H9 (cell line): ENCODE results near the gene CWC25. TPM values are rescaled to one million over a fixed set of nuclear protein-coding genes. Genes with fewer than 3 reads are reported as not detected.
A peak's percentile ranks its signal among the peaks of the same experiment; 100 is the strongest.

ENCODE experiments used
- DNase-seq: peaks from one replicate; pipeline ENCODE4 v3.0.0-alpha.2; 2017
- H2AFZ ChIP-seq: one replicate; pipeline ENCODE4 v1.6.1; 2013; ENCODE audit warnings: mild to moderate bottlenecking, low read length, control low read depth, moderate library complexity
- H2AK5ac ChIP-seq: 2 replicates; pipeline ENCODE4 v1.6.1; 2013; ENCODE audit warnings: low read length, control low read depth, mixed read lengths; ENCODE audit not compliant: insufficient read length
- H2BK120ac ChIP-seq: one replicate; pipeline ENCODE4 v1.6.1; 2013; ENCODE audit warnings: low read depth, mild to moderate bottlenecking, low read length, control low read depth, inconsistent platforms; ENCODE audit not compliant: poor library complexity, severe bottlenecking
- H2BK12ac ChIP-seq: 2 replicates; pipeline ENCODE4 v1.6.1; 2013; ENCODE audit warnings: low read length, control low read depth, mixed read lengths, low read depth; ENCODE audit not compliant: insufficient read length
- H2BK15ac ChIP-seq: 2 replicates; pipeline ENCODE4 v1.6.1; 2013; ENCODE audit warnings: low read depth, low read length, control low read depth
- H2BK20ac ChIP-seq: one replicate; pipeline ENCODE4 v1.6.1; 2013; ENCODE audit warnings: low read depth, mild to moderate bottlenecking, low read length, control low read depth, inconsistent platforms; ENCODE audit not compliant: poor library complexity, severe bottlenecking
- H2BK5ac ChIP-seq: 2 replicates; pipeline ENCODE4 v1.6.1; 2013; ENCODE audit warnings: low read length, control low read depth, mixed read lengths; ENCODE audit not compliant: insufficient read length
- H3K14ac ChIP-seq: 2 replicates; pipeline ENCODE4 v1.6.1; 2013; ENCODE audit warnings: low read length, control low read depth; ENCODE audit not compliant: insufficient read depth
- H3K18ac ChIP-seq: 2 replicates; pipeline ENCODE4 v1.6.1; 2013; ENCODE audit warnings: low read depth, mild to moderate bottlenecking, mixed read lengths, low read length, control low read depth; ENCODE audit not compliant: insufficient read length
- H3K23ac ChIP-seq: 2 replicates; pipeline ENCODE4 v1.6.1; 2013; ENCODE audit warnings: low read length, control low read depth, mixed read lengths, low read depth; ENCODE audit not compliant: insufficient read length
- H3K23me2 ChIP-seq: 2 replicates; pipeline ENCODE4 v1.6.1; 2013; ENCODE audit warnings: low read depth, mild to moderate bottlenecking, mixed read lengths, low read length, control low read depth; ENCODE audit not compliant: insufficient read length, poor library complexity, severe bottlenecking
- H3K27ac ChIP-seq: 2 replicates; pipeline ENCODE4 v1.5.1; 2013; ENCODE audit warnings: low read length, control low read depth, mixed read lengths, low read depth; ENCODE audit not compliant: insufficient read length
- H3K27me3 ChIP-seq: 2 replicates; pipeline ENCODE4 v1.6.1; 2013; ENCODE audit warnings: low read length, control low read depth, inconsistent platforms; ENCODE audit not compliant: insufficient read depth
- H3K4ac ChIP-seq: 2 replicates; pipeline ENCODE4 v1.6.1; 2013; ENCODE audit warnings: low read depth, mild to moderate bottlenecking, control low read depth, inconsistent platforms, low read length, moderate library complexity
- H3K4me1 ChIP-seq: 2 replicates; pipeline ENCODE4 v1.6.1; 2013; ENCODE audit warnings: low read length, control low read depth, inconsistent platforms; ENCODE audit not compliant: insufficient read depth
- H3K4me2 ChIP-seq: 2 replicates; pipeline ENCODE4 v1.6.1; 2013; ENCODE audit warnings: low read length, control low read depth, mixed read lengths; ENCODE audit not compliant: insufficient read length, insufficient read depth
- H3K56ac ChIP-seq: 2 replicates; pipeline ENCODE4 v1.6.1; 2013; ENCODE audit warnings: low read depth, mild to moderate bottlenecking, mixed read lengths, low read length, control low read depth; ENCODE audit not compliant: insufficient read length
- H3K79me1 ChIP-seq: 2 replicates; pipeline ENCODE4 v1.6.1; 2013; ENCODE audit warnings: low read depth, mild to moderate bottlenecking, moderate library complexity, low read length, control low read depth, inconsistent platforms; ENCODE audit not compliant: insufficient read depth, poor library complexity, severe bottlenecking
- H3K79me2 ChIP-seq: 2 replicates; pipeline ENCODE4 v1.6.1; 2013; ENCODE audit warnings: low read length, control low read depth, inconsistent platforms; ENCODE audit not compliant: insufficient read depth
- H3K9ac ChIP-seq: 2 replicates; pipeline ENCODE4 v1.6.1; 2013; ENCODE audit warnings: low read length, control low read depth, mixed read lengths; ENCODE audit not compliant: insufficient read length; ENCODE audit errors: extremely low read depth
- H3K9me3 ChIP-seq: one replicate; pipeline ENCODE4 v1.6.1; 2013; ENCODE audit warnings: low read depth, low read length, inconsistent platforms; ENCODE audit not compliant: control insufficient read depth
- H3T11ph ChIP-seq: one replicate; pipeline ENCODE4 v1.6.1; 2013; ENCODE audit warnings: mild to moderate bottlenecking, low read length, control low read depth, inconsistent platforms
- H4K20me1 ChIP-seq: one replicate; pipeline ENCODE4 v1.6.1; 2013; ENCODE audit not compliant: control insufficient read depth, insufficient read length, insufficient read depth
- H4K5ac ChIP-seq: 2 replicates; pipeline ENCODE4 v1.6.1; 2013; ENCODE audit warnings: low read depth, mild to moderate bottlenecking, mixed read lengths, low read length, control low read depth; ENCODE audit not compliant: insufficient read length
- H4K8ac ChIP-seq: replicated peaks from 2 replicates; pipeline ENCODE4 v1.6.1; 2013; ENCODE audit warnings: low read length, control low read depth, mixed read lengths, low read depth; ENCODE audit not compliant: insufficient read length
- H4K91ac ChIP-seq: 2 replicates; pipeline ENCODE4 v1.6.1; 2013; ENCODE audit warnings: low read depth, mild to moderate bottlenecking, moderate library complexity, mixed read lengths, low read length, control low read depth; ENCODE audit not compliant: insufficient read length
- H3K27ac Mint-ChIP-seq, 3 experiments: 2 replicates in 2 of 3; 3 replicates in 1 of 3; pipeline ENCODE4 v1.8.0; 2020 to 2021; ENCODE audit warnings: mixed read lengths in 3 of 3, mild to moderate bottlenecking in 1 of 3, moderate library complexity in 1 of 3
- H3K27me3 Mint-ChIP-seq: 2 replicates; pipeline ENCODE4 v1.8.0; 2021; ENCODE audit warnings: low read depth, mild to moderate bottlenecking, moderate library complexity, mixed read lengths
- H3K36me3 Mint-ChIP-seq, 3 experiments: 2 replicates in 2 of 3; 3 replicates in 1 of 3; pipeline ENCODE4 v1.8.0; 2020 to 2021; ENCODE audit warnings: low read depth in 3 of 3, mixed read lengths in 3 of 3; ENCODE audit not compliant: insufficient read depth in 1 of 3
- H3K4me1 Mint-ChIP-seq, 2 experiments: 2 replicates each; pipeline ENCODE4 v1.8.0; 2020; ENCODE audit warnings: mixed read lengths in 2 of 2
- H3K4me3 Mint-ChIP-seq, 2 experiments: 2 replicates in 1 of 2; 3 replicates in 1 of 2; pipeline ENCODE4 v1.8.0; 2020 to 2021; ENCODE audit warnings: mild to moderate bottlenecking in 2 of 2, mixed read lengths in 2 of 2, moderate library complexity in 1 of 2
- H3K9me3 Mint-ChIP-seq, 2 experiments: 2 replicates in 1 of 2; 3 replicates in 1 of 2; pipeline ENCODE4 v1.8.0; 2020; ENCODE audit warnings: mild to moderate bottlenecking in 2 of 2, mixed read lengths in 2 of 2, moderate library complexity in 1 of 2
- CTCF ChIP-seq: fragments of 200-600 bp; sonication (generic); conservative IDR thresholded peaks from 3 replicates; pipeline ENCODE4 v1.8.0; 2021; ENCODE audit warnings: antibody characterized with exemption, mild to moderate bottlenecking
- WGBS: extraction: QIAGEN DNeasy Blood & Tissue Kit; methylation state at CpG from one replicate; pipeline ENCODE4 v1.1.7; 2013; ENCODE audit warnings: missing lambda C conversion rate, low lambda C conversion rate, mixed read lengths; ENCODE audit not compliant: insufficient read length; ENCODE audit errors: extremely low coverage; 5-methylcytosine and 5-hydroxymethylcytosine counted together
- total RNA-seq: library from RNA; stranded (reverse); gene quantifications from 2 replicates; pipeline ENCODE4 v1.2.1, GENCODE V29; 2021

Gene CWC25
- total RNA-seq, 1 experiment from 2014 or later, result 15.9 TPM

- H3K56ac ChIP-seq, result no peak overlapping the region
- H3K9me3 ChIP-seq, result no peaks in the 10 kb centered on the region
- no peak overlapping the region for H2BK120ac ChIP-seq
- peak overlapping the region; percentile 98 for H3K9ac ChIP-seq
- no peak overlapping the region for H2BK15ac ChIP-seq
- H2AFZ ChIP-seq, result no peak overlapping the region
- no peak for TF ChIP-seq CTCF
- H3K79me2 ChIP-seq, result peaks cover 22% of the 10 kb centered on the region
- no peak overlapping the region for H4K91ac ChIP-seq
- DNase-seq, result no peak
- Mint-ChIP-seq H3K27ac (peak overlapping the region in 2 of 3 experiments; percentile 44 to 80; a peak in 3 of 7 replicates), H3K36me3 (peaks cover 62 to 66% (median 63%) of the 10 kb centered on the region in 3 experiments), H3K4me3 (peak overlapping the region; percentile 99 to 100), H3K9me3 (peaks cover 3 to 4% of the 10 kb centered on the region in 2 experiments; a peak in 1 of 5 replicates), H3K27me3 (no peaks in the 10 kb centered on the region; the same call in 1 of the 2 replicates), H3K4me1 (peaks cover 18 to 26% of the 10 kb centered on the region in 2 experiments)
- H3K4me2 ChIP-seq, result peak overlapping the region; percentile 66
- H3K18ac ChIP-seq, result no peak overlapping the region
- 0 out of 2 replicates have a peak, but pooled peaks cover 2% of the 10 kb centered on the region for H3K4me1 ChIP-seq
- H3K27me3 ChIP-seq, result no peaks in the 10 kb centered on the region
- H3K79me1 ChIP-seq, result peaks cover 9% of the 10 kb centered on the region
- H3K23ac ChIP-seq, result no peak overlapping the region
- H2BK20ac ChIP-seq, result no peak overlapping the region
- no peak overlapping the region for H3K27ac ChIP-seq
- H4K8ac ChIP-seq, result no peak overlapping the region
- peaks cover 12% of the 10 kb centered on the region for H3K23me2 ChIP-seq
- no peak overlapping the region for H3T11ph ChIP-seq
- no peak overlapping the region for H2AK5ac ChIP-seq
- H4K5ac ChIP-seq, result no peak overlapping the region
- no CpG with 5 or more reads among the region's 2 CpGs for WGBS
- no peak overlapping the region for H3K14ac ChIP-seq
- no peak overlapping the region for H2BK12ac ChIP-seq
- H4K20me1 ChIP-seq, result no peaks in the 10 kb centered on the region
- no peak overlapping the region for H3K4ac ChIP-seq
- no peak overlapping the region for H2BK5ac ChIP-seq
Observed at GRCh38 chr17:38851434-38851833, 26.3 kb upstream of the CWC25 start.
